Activated CD4-positive, alpha-beta memory T cell treated with anti-CD3 and anti-CD28 coated beads, Interleukin-2, amount 10 ng/mL, durations not matched to agents 7 days and 5 days (primary cell): ENCODE data around the gene NIT1. TPM values are rescaled to one million over a fixed set of nuclear protein-coding genes. Genes with fewer than 3 reads are reported as not detected.

Experiments
- CTCF ChIA-PET: fragments of 350-600 bp; sonication (Branson Sonifier 250); formaldehyde crosslinking; loops from one replicate; lab custom pipeline; 2021; ENCODE audit warnings: antibody characterized with exemption, inconsistent platforms; lab: Charles Lee
- POLR2A ChIA-PET: fragments of 350-600 bp; sonication (Branson Sonifier 250); formaldehyde crosslinking; loops from one replicate; lab custom pipeline; 2021; ENCODE audit warnings: antibody characterized with exemption; lab: Charles Lee
- DNase-seq: peaks from one replicate; pipeline ENCODE4 v3.0.0-alpha.2; 2020
- H3K27ac Mint-ChIP-seq: one replicate; pipeline ENCODE4 v1.8.0; 2021; ENCODE audit warnings: mild to moderate bottlenecking, mixed read lengths
- H3K27me3 Mint-ChIP-seq: one replicate; pipeline ENCODE4 v1.8.0; 2021; ENCODE audit warnings: mixed read lengths
- H3K36me3 Mint-ChIP-seq: one replicate; pipeline ENCODE4 v1.8.0; 2021; ENCODE audit warnings: low read depth, mixed read lengths
- H3K4me1 Mint-ChIP-seq: one replicate; pipeline ENCODE4 v1.8.0; 2021; ENCODE audit warnings: mixed read lengths
- H3K4me3 Mint-ChIP-seq: one replicate; pipeline ENCODE4 v1.8.0; 2021; ENCODE audit warnings: mild to moderate bottlenecking, mixed read lengths
- H3K9me3 Mint-ChIP-seq: one replicate; pipeline ENCODE4 v1.8.0; 2021; ENCODE audit warnings: mixed read lengths
- total RNA-seq, 2 experiments: library from RNA; stranded (reverse); gene quantifications; one replicate each; pipeline ENCODE4 v1.2.3, GENCODE V29; 2021

The NIT1 gene
- total RNA-seq, result 10 to 100 TPM; 50.8 to 51.5 TPM

GRCh38 chr1:161117759-161118581 lies at the start of gene NIT1, which contains the start of gene PFDN2:
NIT1 (plus strand) TSS chr1:161118105; CDS start chr1:161118177, 72 bp downstream.
PFDN2 (minus strand) TSS chr1:161118037; CDS start chr1:161118026, 11 bp downstream.
- peak; percentile 89 for DNase-seq
- ChIA-PET POLR2A (interaction anchor here (0.8 to 3.7 kb wide), 24 partner anchors 10 to 491 kb away, joined by 3 to 27 read pairs (median 6); partner anchors contain the start of genes B4GALT3, F11R, KLHDC9 and NDUFS2), CTCF (interaction anchor here (0.5 to 3.4 kb wide), 13 partner anchors 10 to 264 kb away, joined by 3 to 21 read pairs (median 4); partner anchors contain the start of genes ARHGAP30, DEDD, KLHDC9 and TOMM40L)
- H3K9me3 Mint-ChIP-seq, result no peaks in the 10 kb centered on the region
- H3K4me1 Mint-ChIP-seq, result peaks cover 66% of the 10 kb centered on the region
- H3K4me3 Mint-ChIP-seq, result peak within 1 kb of the TSS; percentile 93
- peaks cover 63% of the 10 kb centered on the region for H3K36me3 Mint-ChIP-seq
- no peaks in the 10 kb centered on the region for H3K27me3 Mint-ChIP-seq
- peak within 1 kb of the TSS; percentile 95 for H3K27ac Mint-ChIP-seq

- Mint-ChIP-seq H3K27me3 (no peaks in the 10 kb centered on the region), H3K9me3 (no peaks in the 10 kb centered on the region), H3K4me1 (peaks cover 61% of the 10 kb centered on the region), H3K36me3 (peaks cover 50% of the 10 kb centered on the region), H3K27ac (peak overlapping the region; percentile 99), H3K4me3 (peak overlapping the region; percentile 100)
- POLR2A ChIA-PET, result interaction anchor here (0.6 to 8.5 kb wide), 34 partner anchors 9 to 969 kb away, joined by 3 to 293 read pairs (median 7); partner anchors contain the start of genes DCAF8, DEDD, F11R and KLHDC9
- CTCF ChIA-PET, result interaction anchor here (0.8 to 11.4 kb wide), 12 partner anchors 14 to 313 kb away, joined by 3 to 128 read pairs (median 4); partner anchors contain the start of genes KLHDC9, TOMM40L and USF1
- peak; percentile 89 for DNase-seq
Observed at GRCh38 chr1:161068306-161069234, 49.3 kb upstream of the NIT1 start.

- peak; percentile 38 for DNase-seq
- Mint-ChIP-seq H3K9me3 (no peaks in the 10 kb centered on the region), H3K36me3 (peaks cover 43% of the 10 kb centered on the region), H3K27ac (peak overlapping the region; percentile 99), H3K4me1 (peaks cover 58% of the 10 kb centered on the region), H3K4me3 (peak overlapping the region; percentile 100), H3K27me3 (no peaks in the 10 kb centered on the region)
- ChIA-PET CTCF (interaction anchor here (0.7 to 11.4 kb wide), 16 partner anchors 17 to 157 kb away, joined by 3 to 128 read pairs (median 6); partner anchors contain the start of genes DEDD, KLHDC9, NIT1 and PFDN2), POLR2A (interaction anchor here (0.8 to 8.5 kb wide), 35 partner anchors 9 to 807 kb away, joined by 3 to 293 read pairs (median 8); partner anchors contain the start of genes DCAF8, DEDD, F11R and KLHDC9)
Observed at GRCh38 chr1:161069241-161069640, 48.7 kb upstream of the NIT1 start.

GRCh38 chr1:161069731-161070270 lies 48.1 kb upstream of the NIT1 start, which contains the start of gene ARHGAP30:
ARHGAP30 (minus strand) TSS chr1:161069891; CDS start chr1:161069624, 267 bp downstream.
- peaks cover 53% of the 10 kb centered on the region for H3K4me1 Mint-ChIP-seq
- CTCF ChIA-PET, result interaction anchor here (0.6 to 11.4 kb wide), 18 partner anchors 11 to 156 kb away, joined by 3 to 128 read pairs (median 6); partner anchors contain the start of genes DEDD, F11R, KLHDC9 and NIT1
- H3K36me3 Mint-ChIP-seq, result peaks cover 38% of the 10 kb centered on the region

GRCh38 chr1:161070761-161071160 lies 47.1 kb upstream of the NIT1 start:
- Mint-ChIP-seq H3K27me3 (no peaks in the 10 kb centered on the region), H3K9me3 (no peaks in the 10 kb centered on the region), H3K36me3 (peaks cover 38% of the 10 kb centered on the region), H3K4me3 (no peak overlapping the region), H3K27ac (peak overlapping the region; percentile 99), H3K4me1 (peaks cover 45% of the 10 kb centered on the region)
- ChIA-PET CTCF (interaction anchor here (0.9 to 11.4 kb wide), 15 partner anchors 10 to 155 kb away, joined by 3 to 128 read pairs (median 7); partner anchors contain the start of genes DEDD, F11R, KLHDC9 and NIT1), POLR2A (interaction anchor here (1.0 to 8.5 kb wide), 17 partner anchors 10 to 273 kb away, joined by 3 to 293 read pairs (median 17); partner anchors contain the start of genes DEDD, KLHDC9, NDUFS2 and UFC1)
- DNase-seq, result no peak

More at GRCh38 chr1:161069731-161070270, 48.1 kb upstream of the NIT1 start, which contains the start of gene ARHGAP30:
- Mint-ChIP-seq H3K9me3 (no peaks in the 10 kb centered on the region), H3K27ac (peak within 1 kb of the TSS; percentile 99), H3K27me3 (no peaks in the 10 kb centered on the region), H3K4me3 (peak within 1 kb of the TSS; percentile 100)
- DNase-seq, result peak; percentile 95
- POLR2A ChIA-PET, result interaction anchor here (0.8 to 8.5 kb wide), 33 partner anchors 10 to 807 kb away, joined by 3 to 293 read pairs (median 7); partner anchors contain the start of genes DCAF8, DEDD, F11R and KLHDC9

GRCh38 chr1:161071886-161072371 lies 46.0 kb upstream of the NIT1 start:
- Mint-ChIP-seq H3K27ac (peak overlapping the region; percentile 36), H3K4me3 (no peak overlapping the region), H3K27me3 (no peaks in the 10 kb centered on the region), H3K36me3 (peaks cover 29% of the 10 kb centered on the region), H3K9me3 (no peaks in the 10 kb centered on the region), H3K4me1 (peaks cover 40% of the 10 kb centered on the region)
- POLR2A ChIA-PET, result interaction anchor here (1.2 to 8.5 kb wide), 5 partner anchors 12 to 62 kb away, joined by 3 to 293 read pairs (median 45); partner anchors contain the start of genes DEDD, KLHDC9 and USF1
- peak; percentile 61 for DNase-seq
- CTCF ChIA-PET, result interaction anchor here (0.7 to 11.4 kb wide), 17 partner anchors 9 to 154 kb away, joined by 3 to 128 read pairs (median 4); partner anchors contain the start of genes DEDD, KLHDC9, NIT1 and PFDN2

- ChIA-PET CTCF (interaction anchor here (1.0 to 11.4 kb wide), 7 partner anchors 14 to 93 kb away, joined by 3 to 128 read pairs (median 5); partner anchors contain the start of genes DEDD and KLHDC9), POLR2A (interaction anchor here (1.0 to 7.2 kb wide), 3 partner anchors 24 to 63 kb away, joined by 3 to 142 read pairs (median 4); partner anchors contain the start of gene KLHDC9)
- Mint-ChIP-seq H3K4me1 (peaks cover 33% of the 10 kb centered on the region), H3K9me3 (no peaks in the 10 kb centered on the region), H3K27ac (no peak overlapping the region), H3K27me3 (no peaks in the 10 kb centered on the region), H3K36me3 (peaks cover 19% of the 10 kb centered on the region), H3K4me3 (no peak overlapping the region)
- no peak for DNase-seq
Observed at GRCh38 chr1:161072751-161073449, 45.0 kb upstream of the NIT1 start.

GRCh38 chr1:161073474-161074121 lies 44.3 kb upstream of the NIT1 start:
- H3K9me3 Mint-ChIP-seq, result no peaks in the 10 kb centered on the region
- H3K36me3 Mint-ChIP-seq, result peaks cover 12% of the 10 kb centered on the region
- no peak for DNase-seq
- H3K27me3 Mint-ChIP-seq, result no peaks in the 10 kb centered on the region
- no peak overlapping the region for H3K4me3 Mint-ChIP-seq
- H3K27ac Mint-ChIP-seq, result no peak overlapping the region
- ChIA-PET CTCF (interaction anchor here (1.2 to 11.4 kb wide), 2 partner anchors 19 to 22 kb away, joined by 3 to 128 read pairs; partner anchors contain the start of gene KLHDC9), POLR2A (interaction anchor here (1.0 to 1.4 kb wide), 4 partner anchors 27 to 62 kb away, joined by 3 to 4 read pairs (median 4); partner anchors contain the start of genes NIT1, PFDN2 and USF1)
- H3K4me1 Mint-ChIP-seq, result peaks cover 31% of the 10 kb centered on the region

GRCh38 chr1:161074676-161075368 lies 43.1 kb upstream of the NIT1 start:
- ChIA-PET POLR2A (interaction anchor here (1.3 to 1.4 kb wide), 2 partner anchors 29 to 42 kb away, joined by 4 read pairs; partner anchors contain the start of genes NIT1, PFDN2 and USF1), CTCF (interaction anchor here (0.5 to 11.4 kb wide), 2 partner anchors 21 to 34 kb away, joined by 3 to 128 read pairs; partner anchors contain the start of gene KLHDC9)
- H3K27me3 Mint-ChIP-seq, result peaks cover 2% of the 10 kb centered on the region
- DNase-seq, result no peak
- peaks cover under 1% of the 10 kb centered on the region for H3K36me3 Mint-ChIP-seq
- H3K27ac Mint-ChIP-seq, result no peak overlapping the region
- no peak overlapping the region for H3K4me3 Mint-ChIP-seq
- H3K4me1 Mint-ChIP-seq, result peaks cover 34% of the 10 kb centered on the region
- H3K9me3 Mint-ChIP-seq, result no peaks in the 10 kb centered on the region
